OCI-LY3 (cell line): ENCODE data around the gene PCSK1.

Experiments
- H2AFZ ChIP-seq: fragments of 200-600, 300-600 bp; shearing (Covaris generic); 2 replicates; pipeline ENCODE4 v1.6.0; 2014; ENCODE audit warnings: antibody characterized with exemption, low read depth, low read length
- H3K27ac ChIP-seq: fragments of 200-600, 300-600 bp; sonication (generic); 2 replicates; pipeline ENCODE4 v1.5.1; 2014; ENCODE audit warnings: mild to moderate bottlenecking, low read length, moderate library complexity, mixed read lengths
- H3K27me3 ChIP-seq: fragments of 200-600, 300-600 bp; sonication (generic); 2 replicates; pipeline ENCODE4 v1.6.1; 2014; ENCODE audit warnings: low read depth, low read length, mixed read lengths
- H3K36me3 ChIP-seq: fragments of 200-600, 300-600 bp; sonication (generic); replicated peaks from 2 replicates; pipeline ENCODE3; 2014; ENCODE audit warnings: low read depth, low read length, mixed read lengths
- H3K4me1 ChIP-seq: fragments of 300-600, 200-600 bp; sonication (generic); 2 replicates; pipeline ENCODE4 v1.6.1; 2014; ENCODE audit warnings: low read length, mixed read lengths
- H3K4me2 ChIP-seq: fragments of 200-600, 300-600 bp; sonication (generic); 2 replicates; pipeline ENCODE4 v1.6.1; 2014; ENCODE audit warnings: low read length, mixed read lengths
- H3K4me3 ChIP-seq: fragments of 300-600, 200-600 bp; sonication (generic); 2 replicates; pipeline ENCODE4 v1.5.1; 2014; ENCODE audit warnings: antibody characterized with exemption, mild to moderate bottlenecking, low read length, moderate library complexity
- H3K79me2 ChIP-seq: fragments of 300-600, 200-600 bp; shearing (Covaris generic); 2 replicates; pipeline ENCODE4 v1.6.1; 2014; ENCODE audit warnings: mild to moderate bottlenecking, low read length, mixed read lengths
- H3K9ac ChIP-seq: fragments of 300-600, 200-600 bp; shearing (Covaris generic); 2 replicates; pipeline ENCODE4 v1.6.0; 2014; ENCODE audit warnings: mild to moderate bottlenecking, low read length, moderate library complexity
- H3K9me3 ChIP-seq: fragments of 200-600, 300-600 bp; shearing (Covaris generic); 2 replicates; pipeline ENCODE4 v1.6.1; 2014; ENCODE audit warnings: low read length, mixed read lengths; ENCODE audit not compliant: insufficient read depth
- H4K20me1 ChIP-seq: fragments of 200-600, 300-600 bp; sonication (generic); 2 replicates; pipeline ENCODE4 v1.6.1; 2016; ENCODE audit warnings: low read length, mixed read lengths; ENCODE audit not compliant: insufficient read depth
- CTCF ChIP-seq: fragments of 200-600, 300-600 bp; sonication (generic); IDR thresholded peaks from 2 replicates; pipeline ENCODE4 v1.5.1; 2014; ENCODE audit warnings: antibody characterized with exemption, low read length, low read depth
- EZH2phosphoT487 ChIP-seq: fragments of 200-600 bp; shearing (Covaris generic); IDR thresholded peaks from 2 replicates; pipeline ENCODE4 v1.6.1; 2018; ENCODE audit warnings: antibody characterized with exemption, mixed run types, low read depth

The PCSK1 gene

GRCh38 chr5:96455789-96456188, 22.7 kb upstream of the PCSK1 start:
- H3K9me3 ChIP-seq: no peaks in the 10 kb centered on the region
- no peaks in the 10 kb centered on the region for H3K27me3 ChIP-seq
- H3K4me1 ChIP-seq: no peaks in the 10 kb centered on the region
- no peaks in the 10 kb centered on the region for H3K36me3 ChIP-seq
- H2AFZ ChIP-seq: no peak overlapping the region
- no peak overlapping the region for H3K27ac ChIP-seq
- no peak overlapping the region for H3K4me3 ChIP-seq
- no peak overlapping the region for H3K9ac ChIP-seq
- H4K20me1 ChIP-seq: no peaks in the 10 kb centered on the region
- TF ChIP-seq EZH2phosphoT487: no peak
- no peak for TF ChIP-seq CTCF
- H3K4me2 ChIP-seq: no peak overlapping the region
- H3K79me2 ChIP-seq: no peaks in the 10 kb centered on the region

- TF ChIP-seq CTCF: no peak
- TF ChIP-seq EZH2phosphoT487: no peak
- H3K4me3 ChIP-seq: no peak overlapping the region
Measured at GRCh38 chr5:96453394-96453793, 20.3 kb upstream of the PCSK1 start.

GRCh38 chr5:96447949-96448348, 14.9 kb upstream of the PCSK1 start:
- no peak overlapping the region for H3K27ac ChIP-seq
- no peaks in the 10 kb centered on the region for H3K9me3 ChIP-seq
- H3K79me2 ChIP-seq: no peaks in the 10 kb centered on the region
- H3K27me3 ChIP-seq: no peaks in the 10 kb centered on the region
- H4K20me1 ChIP-seq: no peaks in the 10 kb centered on the region
- no peak for TF ChIP-seq CTCF
- no peak for TF ChIP-seq EZH2phosphoT487
- no peak overlapping the region for H3K4me2 ChIP-seq
- H2AFZ ChIP-seq: no peak overlapping the region
- H3K9ac ChIP-seq: no peak overlapping the region
- H3K4me3 ChIP-seq: no peak overlapping the region
- H3K36me3 ChIP-seq: no peaks in the 10 kb centered on the region
- H3K4me1 ChIP-seq: peaks cover 12% of the 10 kb centered on the region

More at GRCh38 chr5:96453394-96453793, 20.3 kb upstream of the PCSK1 start:
- no peak overlapping the region for H3K4me2 ChIP-seq
- no peaks in the 10 kb centered on the region for H3K9me3 ChIP-seq
- H3K9ac ChIP-seq: no peak overlapping the region
- H4K20me1 ChIP-seq: no peaks in the 10 kb centered on the region
- H3K27me3 ChIP-seq: no peaks in the 10 kb centered on the region
- no peak overlapping the region for H3K27ac ChIP-seq
- no peak overlapping the region for H2AFZ ChIP-seq
- no peaks in the 10 kb centered on the region for H3K36me3 ChIP-seq
- H3K4me1 ChIP-seq: no peaks in the 10 kb centered on the region
- no peaks in the 10 kb centered on the region for H3K79me2 ChIP-seq

GRCh38 chr5:96440185-96440538, 7.1 kb upstream of the PCSK1 start:
- peak overlapping the region; percentile 70 for H3K27ac ChIP-seq
- no peak overlapping the region for H3K4me3 ChIP-seq
- H3K79me2 ChIP-seq: no peaks in the 10 kb centered on the region
- H3K36me3 ChIP-seq: no peaks in the 10 kb centered on the region
- H3K4me1 ChIP-seq: peaks cover 34% of the 10 kb centered on the region
- no peak overlapping the region; the same call in 1 of the 2 replicates for H2AFZ ChIP-seq
- H4K20me1 ChIP-seq: no peaks in the 10 kb centered on the region
- no peaks in the 10 kb centered on the region for H3K27me3 ChIP-seq
- no peak overlapping the region for H3K9ac ChIP-seq
- no peaks in the 10 kb centered on the region for H3K9me3 ChIP-seq
- TF ChIP-seq CTCF (no peak), EZH2phosphoT487 (no peak)
- peak overlapping the region; percentile 75 for H3K4me2 ChIP-seq
